ENCODE data around the gene ALCAM. TPM values are rescaled to one million over a fixed set of nuclear protein-coding genes. Genes with fewer than 3 reads are reported as not detected.

ALCAM gene
- total RNA-seq, 1 experiment from 2014 or later: 32.3 TPM

GRCh38 chr3:105580296-105580965, 213.7 kb downstream of the ALCAM start:
- Histone ChIP-seq H3K9me3 (ENCODE audit: control insufficient read depth, insufficient read depth, low read depth, low read length) (no peaks in the 10 kb centered on the region), H3K4me1 (ENCODE audit: control insufficient read depth, insufficient read depth, low read length) (no peaks in the 10 kb centered on the region), H3K36me3 (ENCODE audit: control insufficient read depth, insufficient read depth, low read length) (no peaks in the 10 kb centered on the region), H3K27me3 (ENCODE audit: control insufficient read depth, insufficient read depth, low read length) (no peaks in the 10 kb centered on the region), H3K27ac (ENCODE audit: low read length) (no peak overlapping the region), H3K4me3 (ENCODE audit: low read depth in 2 of 2, low read length in 2 of 2) (no peak overlapping the region)
- ChIA-PET POLR2A (no interaction called here), CTCF (no interaction called here)
- intact Hi-C loops (cut with micrococcal nuclease; ENCODE audit: unreplicated experiment) (no loop called here), in situ Hi-C loops (cut with HindIII; ENCODE audit: low pct_unique_long_range_greater_than_20kb, low sequenced_read_pairs) (no loop called here)
- DNase-seq (ENCODE audit: low read depth, low spot score): no peak
- no TSS peak for BruUV-seq (replicated peaks)
- ATAC-seq: no peak
- TF ChIP-seq CTCF (IDR thresholded peaks at IDR 0.05): no peak
- no peak for TF ChIP-seq POLR2AphosphoS5 (IDR thresholded peaks at IDR 0.05; ENCODE audit: low read depth, low read length)
- no peak for TF ChIP-seq TCF7L2 (IDR thresholded peaks at IDR 0.05; ENCODE audit: low read depth, low read length)
- no peak for TF ChIP-seq REST (IDR thresholded peaks at IDR 0.05; ENCODE audit: insufficient read depth in 1 of 2, low read depth in 2 of 2, low read length in 1 of 2)
- TF ChIP-seq SIN3A (IDR thresholded peaks at IDR 0.05; ENCODE audit: borderline replicate concordance, insufficient read depth, low read depth, low read length): no peak

GRCh38 chr3:105582015-105582414, 215.3 kb downstream of the ALCAM start:
- ATAC-seq (no peak), DNase-seq (ENCODE audit: low read depth, low spot score) (no peak)
- ChIA-PET CTCF (no interaction called here), POLR2A (no interaction called here)
- Histone ChIP-seq H3K27me3 (ENCODE audit: control insufficient read depth, insufficient read depth, low read length) (no peaks in the 10 kb centered on the region), H3K4me3 (ENCODE audit: low read depth in 2 of 2, low read length in 2 of 2) (no peak overlapping the region), H3K9me3 (ENCODE audit: control insufficient read depth, insufficient read depth, low read depth, low read length) (no peaks in the 10 kb centered on the region), H3K4me1 (ENCODE audit: control insufficient read depth, insufficient read depth, low read length) (no peaks in the 10 kb centered on the region), H3K27ac (ENCODE audit: low read length) (no peak overlapping the region), H3K36me3 (ENCODE audit: control insufficient read depth, insufficient read depth, low read length) (no peaks in the 10 kb centered on the region)
- TF ChIP-seq SIN3A (IDR thresholded peaks at IDR 0.05; ENCODE audit: borderline replicate concordance, insufficient read depth, low read depth, low read length) (no peak), REST (IDR thresholded peaks at IDR 0.05; ENCODE audit: insufficient read depth in 1 of 2, low read depth in 2 of 2, low read length in 1 of 2) (no peak), CTCF (IDR thresholded peaks at IDR 0.05) (no peak), TCF7L2 (IDR thresholded peaks at IDR 0.05; ENCODE audit: low read depth, low read length) (no peak), POLR2AphosphoS5 (IDR thresholded peaks at IDR 0.05; ENCODE audit: low read depth, low read length) (no peak)
- intact Hi-C loops (cut with micrococcal nuclease; ENCODE audit: unreplicated experiment): no loop called here
- in situ Hi-C loops (cut with HindIII; ENCODE audit: low pct_unique_long_range_greater_than_20kb, low sequenced_read_pairs): no loop called here
- BruUV-seq (replicated peaks): no TSS peak

Measured in Panc1 (cell line).